A549 (cell line): ENCODE measurements around the gene CD300C. TPM values are rescaled to one million over a fixed set of nuclear protein-coding genes. Genes with fewer than 3 reads are reported as not detected.

Experiments used
- ATAC-seq, 2 experiments: fragments of 200-7000 bp in 1 of 2; fragments of >200 bp in 1 of 2; cut with Nextera tagmentation in 1 of 2; cut with Tn5 transposase in 1 of 2; 3 replicates each; pipeline versions ENCODE4 v1.8.0 to v1.9.1; 2018 to 2020; ENCODE audit warnings: mild to moderate bottlenecking in 1 of 2, moderate library complexity in 1 of 2
- CTCF ChIA-PET: fragments of 300-600 bp; sonication (Branson Sonifier 250); formaldehyde crosslinking; extraction: SDS; loops from one replicate; lab custom pipeline; 2021; ENCODE audit warnings: antibody characterized with exemption, inconsistent platforms; lab: Yijun Ruan, JAX
- POLR2A ChIA-PET: fragments of 350-600 bp; formaldehyde crosslinking; extraction: SDS; loops from one replicate; lab custom pipeline; 2021; ENCODE audit warnings: antibody characterized with exemption, inconsistent platforms; lab: Yijun Ruan, JAX
- DNase-seq, 2 experiments: peaks; one replicate each; pipeline versions ENCODE4 v3.0.0 to v3.0.0-alpha.2; 2011 to 2016; ENCODE audit warnings: low read depth in 1 of 2, low spot score in 1 of 2
- FAIRE-seq: peaks from 2 replicates; lab custom pipeline; 2011; peaks lifted over from hg19 to GRCh38; lab: Jason Lieb, UNC
- H3K27ac ChIP-seq, 2 experiments: fragments of >200 bp; sonication (Bioruptor Twin); formaldehyde crosslinking; 3 replicates each; pipeline ENCODE4 v1.5.1; 2016 to 2017
- H3K4me1 ChIP-seq: fragments of >200 bp; sonication (Bioruptor Twin); formaldehyde crosslinking; 3 replicates; pipeline ENCODE4 v1.6.1; 2016
- H3K4me2 ChIP-seq: fragments of >200 bp; sonication (Bioruptor Twin); formaldehyde crosslinking; 3 replicates; pipeline ENCODE4 v1.6.1; 2016
- H3K4me3 ChIP-seq: fragments of >200 bp; sonication (Bioruptor Twin); formaldehyde crosslinking; 3 replicates; pipeline ENCODE4 v1.5.1; 2016
- H3K9me3 ChIP-seq: fragments of >200 bp; sonication (Bioruptor Twin); formaldehyde crosslinking; 3 replicates; pipeline ENCODE4 v1.6.1; 2016
- BHLHE40 ChIP-seq: IDR thresholded peaks from 2 replicates; pipeline ENCODE4 v1.6.1; 2012; ENCODE audit warnings: low read depth, low read length, inconsistent platforms
- CHD2 ChIP-seq: fragments of 150-350 bp; IDR thresholded peaks from 2 replicates; pipeline ENCODE4 v1.6.1; 2014; ENCODE audit warnings: low read length; ENCODE audit not compliant: partially characterized antibody
- CHD4 ChIP-seq: fragments of 200-600 bp; sonication (generic); IDR thresholded peaks from 2 replicates; pipeline ENCODE4 v1.6.1; 2016; ENCODE audit warnings: antibody characterized with exemption, mild to moderate bottlenecking, borderline replicate concordance
- EHF ChIP-seq: fragments of 250-450 bp; sonication (Bioruptor Pico); IDR thresholded peaks from 2 replicates; pipeline ENCODE4 v1.5.0; 2020; ENCODE audit warnings: mild to moderate bottlenecking
- EHMT2 ChIP-seq: fragments of 200-600 bp; sonication (generic); IDR thresholded peaks from 2 replicates; pipeline ENCODE4 v1.6.1; 2016; ENCODE audit warnings: antibody characterized with exemption, low read depth, mild to moderate bottlenecking, moderate library complexity
- EP300 ChIP-seq, 2 experiments: fragments of >200 bp; sonication (Bioruptor Twin); formaldehyde crosslinking; IDR thresholded peaks; 2 replicates in 1 of 2; 3 replicates in 1 of 2; pipeline ENCODE4 v1.6.1; 2016 to 2017
- FOSB ChIP-seq: fragments of 250-450 bp; sonication (Bioruptor Pico); IDR thresholded peaks from 2 replicates; pipeline ENCODE4 v1.5.0; 2020; ENCODE audit warnings: mild to moderate bottlenecking, moderate library complexity
- FOSL2 ChIP-seq, 2 experiments: fragments of 450-650 bp in 1 of 2; fragments of >200 bp in 1 of 2; sonication (Bioruptor Twin) in 1 of 2; formaldehyde crosslinking; IDR thresholded peaks; 2 replicates each; pipeline versions ENCODE4 v1.5.0 to v1.6.1; 2016 to 2020; ENCODE audit warnings: mild to moderate bottlenecking in 1 of 2, moderate library complexity in 1 of 2
- FOXS1 ChIP-seq: fragments of 250-450 bp; sonication (Bioruptor Pico); IDR thresholded peaks from 2 replicates; pipeline ENCODE4 v1.5.0; 2020; ENCODE audit warnings: mild to moderate bottlenecking, moderate library complexity
- HDAC2 ChIP-seq: fragments of 200-600 bp; sonication (generic); IDR thresholded peaks from 2 replicates; pipeline ENCODE4 v1.6.1; 2016
- HEYL ChIP-seq: fragments of 250-450 bp; sonication (Bioruptor Pico); IDR thresholded peaks from 2 replicates; pipeline ENCODE4 v1.8.0; 2021; ENCODE audit warnings: mild to moderate bottlenecking, moderate library complexity
- HOXA7 ChIP-seq: fragments of 250-450 bp; sonication (Bioruptor Pico); IDR thresholded peaks from 2 replicates; pipeline ENCODE4 v1.5.0; 2020; ENCODE audit warnings: mild to moderate bottlenecking, moderate library complexity
- HOXB13 ChIP-seq: fragments of 250-450 bp; sonication (Bioruptor Pico); IDR thresholded peaks from 2 replicates; pipeline ENCODE4 v1.5.0; 2020; ENCODE audit warnings: low read depth, mild to moderate bottlenecking, moderate library complexity
- JUN ChIP-seq, 2 experiments: fragments of >200 bp; sonication (Bioruptor Twin); formaldehyde crosslinking; IDR thresholded peaks; 2 replicates in 1 of 2; 3 replicates in 1 of 2; pipeline ENCODE4 v1.6.1; 2016 to 2017
- KDM1A ChIP-seq: fragments of 200-600 bp; sonication (generic); IDR thresholded peaks from 2 replicates; pipeline ENCODE4 v1.6.1; 2016; ENCODE audit warnings: low read depth, mild to moderate bottlenecking
- KDM5A ChIP-seq: fragments of 200-600 bp; sonication (generic); IDR thresholded peaks from 2 replicates; pipeline ENCODE4 v1.6.1; 2016; ENCODE audit warnings: antibody characterized with exemption, mild to moderate bottlenecking
- MAZ ChIP-seq: fragments of 150-350 bp; IDR thresholded peaks from 2 replicates; pipeline ENCODE4 v1.6.1; 2014; ENCODE audit warnings: antibody characterized with exemption, low read depth, low read length, borderline replicate concordance
- MYC ChIP-seq: IDR thresholded peaks from 2 replicates; pipeline ENCODE4 v1.6.1; 2012; ENCODE audit warnings: mild to moderate bottlenecking, inconsistent platforms, low read length, improper control_type of control experiment, borderline replicate concordance
- PHF8 ChIP-seq: fragments of 200-600 bp; sonication (generic); IDR thresholded peaks from 2 replicates; pipeline ENCODE4 v1.6.1; 2016; ENCODE audit warnings: low read depth, mild to moderate bottlenecking, antibody characterized with exemption, moderate library complexity, borderline replicate concordance
- POLR2A ChIP-seq: IDR thresholded peaks from 2 replicates; pipeline ENCODE4 v1.6.1; 2012; ENCODE audit warnings: mild to moderate bottlenecking, low read length
- RAD21 ChIP-seq, 2 experiments: fragments of >200 bp in 1 of 2; sonication (Bioruptor Twin) in 1 of 2; formaldehyde crosslinking in 1 of 2; IDR thresholded peaks in 1 of 2; conservative IDR thresholded peaks in 1 of 2; 2 replicates in 1 of 2; 3 replicates in 1 of 2; pipeline ENCODE4 v1.6.1; 2012 to 2018; ENCODE audit warnings: inconsistent platforms in 1 of 2
- RARB ChIP-seq: fragments of 250-450 bp; sonication (Bioruptor Pico); IDR thresholded peaks from 2 replicates; pipeline ENCODE4 v1.8.0; 2021; ENCODE audit warnings: mild to moderate bottlenecking, moderate library complexity
- RCOR1 ChIP-seq: fragments of 150-350 bp; IDR thresholded peaks from 2 replicates; pipeline ENCODE4 v1.6.1; 2014; ENCODE audit warnings: antibody characterized with exemption, low read length, low read depth
- RFX5 ChIP-seq: fragments of 450-650 bp; IDR thresholded peaks from 2 replicates; pipeline ENCODE4 v1.7.1; 2014; ENCODE audit warnings: antibody characterized with exemption, mild to moderate bottlenecking, moderate library complexity
- SMC3 ChIP-seq: fragments of >200 bp; sonication (Bioruptor Twin); formaldehyde crosslinking; IDR thresholded peaks from 3 replicates; pipeline ENCODE4 v1.6.1; 2018; ENCODE audit warnings: inconsistent platforms
- ZC3H11A ChIP-seq: fragments of 450-650 bp; IDR thresholded peaks from 2 replicates; pipeline ENCODE4 v1.6.1; 2014; ENCODE audit warnings: antibody characterized with exemption, mild to moderate bottlenecking
- ZFP36 ChIP-seq: fragments of 450-650 bp; IDR thresholded peaks from 2 replicates; pipeline ENCODE4 v1.6.1; 2014; ENCODE audit warnings: borderline replicate concordance; ENCODE audit not compliant: partially characterized antibody
- ZSCAN20 ChIP-seq: fragments of 250-450 bp; sonication (Bioruptor Pico); IDR thresholded peaks from 2 replicates; pipeline ENCODE4 v1.8.0; 2022; ENCODE audit warnings: mild to moderate bottlenecking, moderate library complexity
- WGBS: methylation state at CpG from one replicate; pipeline ENCODE4 v1.1.6; 2017; ENCODE audit errors: missing lambda C conversion rate; 5-methylcytosine and 5-hydroxymethylcytosine counted together
- polyA plus RNA-seq, 4 experiments: library from polyadenylated mRNA; depleted of rRNA in 3 of 4; stranded (reverse); fragments of >200 nt; fragmentation: RNase III in 1 of 4; extraction: RNeasy Plus Mini Kit Qiagen cat#74134 plus additional on column Dnase treatment in 1 of 4; gene quantifications; 2 replicates in 3 of 4; 3 replicates in 1 of 4; pipeline ENCODE4 v1.2.3, GENCODE V29; 2011 to 2017
- TF ChIP-seq, protein P1 (sequence below): IDR thresholded peaks from 2 replicates; pipeline ENCODE4 v1.6.1; 2012; ENCODE audit warnings: low read depth, borderline replicate concordance
- TF ChIP-seq, protein P2 (sequence below): fragments of 250-450 bp; sonication (Bioruptor Pico); IDR thresholded peaks from 2 replicates; pipeline ENCODE4 v1.5.0; 2020; ENCODE audit warnings: low read depth, mild to moderate bottlenecking, moderate library complexity
- TF ChIP-seq, protein P3 (sequence below): IDR thresholded peaks from 2 replicates; pipeline ENCODE4 v1.6.1; 2012
- TF ChIP-seq, protein P4 (sequence below): fragments of 200-600 bp; sonication (generic); IDR thresholded peaks from 2 replicates; pipeline ENCODE4 v1.6.1; 2016; ENCODE audit warnings: antibody characterized with exemption, mild to moderate bottlenecking, moderate library complexity
- TF ChIP-seq, protein P5 (sequence below): fragments of 450-650 bp; IDR thresholded peaks from 2 replicates; pipeline ENCODE4 v1.6.1; 2014; ENCODE audit warnings: antibody characterized with exemption

The CD300C gene
- polyA plus RNA-seq, 2 of the 4 experiments (the other 2 are of a cell fraction) = not detected

DNA sequence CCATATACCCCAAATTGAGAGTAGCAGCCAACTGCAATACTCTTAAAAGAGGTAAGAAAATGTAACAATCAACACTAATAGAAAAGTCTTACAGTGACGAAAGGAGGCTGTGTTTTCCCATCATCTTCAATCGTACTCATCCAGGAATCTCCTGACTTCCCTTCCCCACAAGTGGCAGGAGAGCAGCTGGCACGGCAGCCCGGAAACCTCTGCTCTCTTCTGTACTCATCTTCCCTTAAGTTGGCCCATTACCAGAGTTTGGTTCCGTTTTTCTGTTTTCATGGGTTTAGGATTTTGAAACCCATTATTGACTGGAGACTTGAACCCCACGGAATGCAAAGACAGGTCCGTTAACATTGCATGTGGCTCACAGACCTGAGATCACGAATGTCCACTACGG, 33.1 kb upstream of the CD300C start:
- ChIA-PET CTCF (interaction anchor here (0.6 to 8.7 kb wide), 7 partner anchors 9 to 211 kb away, joined by 3 to 53 read pairs (median 4); partner anchors contain the start of genes CD300H and RAB37), POLR2A (no interaction called here)
- no peaks in the 10 kb centered on the region for H3K9me3 ChIP-seq
- FAIRE-seq = no peak
- WGBS = 59% methylated on average over 9 of the region's 9 CpGs
- TF ChIP-seq EHF (CRISPR knock-in tag) (no peak), HOXA7 (CRISPR knock-in tag) (no peak), RCOR1 (no peak), ZSCAN20 (CRISPR knock-in tag) (no peak), SMC3 (no peak), RAD21 (conservative IDR thresholded peaks at IDR 0.05 in 1 of 2, IDR thresholded peaks at IDR 0.05 in 1 of 2) (no peak), CHD4 (no peak), EP300 (IDR thresholded peaks at IDR 0.05) (no peak), RARB (CRISPR knock-in tag) (no peak), CHD2 (no peak), EHMT2 (no peak), ZC3H11A (no peak), JUN (IDR thresholded peaks at IDR 0.05) (no peak), KDM1A (no peak), MYC (no peak), HEYL (CRISPR knock-in tag) (no peak)
- TF ChIP-seq, protein P1, sequence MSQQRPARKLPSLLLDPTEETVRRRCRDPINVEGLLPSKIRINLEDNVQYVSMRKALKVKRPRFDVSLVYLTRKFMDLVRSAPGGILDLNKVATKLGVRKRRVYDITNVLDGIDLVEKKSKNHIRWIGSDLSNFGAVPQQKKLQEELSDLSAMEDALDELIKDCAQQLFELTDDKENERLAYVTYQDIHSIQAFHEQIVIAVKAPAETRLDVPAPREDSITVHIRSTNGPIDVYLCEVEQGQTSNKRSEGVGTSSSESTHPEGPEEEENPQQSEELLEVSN = no peak
- TF ChIP-seq, protein P2, sequence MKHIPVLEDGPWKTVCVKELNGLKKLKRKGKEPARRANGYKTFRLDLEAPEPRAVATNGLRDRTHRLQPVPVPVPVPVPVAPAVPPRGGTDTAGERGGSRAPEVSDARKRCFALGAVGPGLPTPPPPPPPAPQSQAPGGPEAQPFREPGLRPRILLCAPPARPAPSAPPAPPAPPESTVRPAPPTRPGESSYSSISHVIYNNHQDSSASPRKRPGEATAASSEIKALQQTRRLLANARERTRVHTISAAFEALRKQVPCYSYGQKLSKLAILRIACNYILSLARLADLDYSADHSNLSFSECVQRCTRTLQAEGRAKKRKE = no peak
- TF ChIP-seq, protein P3, sequence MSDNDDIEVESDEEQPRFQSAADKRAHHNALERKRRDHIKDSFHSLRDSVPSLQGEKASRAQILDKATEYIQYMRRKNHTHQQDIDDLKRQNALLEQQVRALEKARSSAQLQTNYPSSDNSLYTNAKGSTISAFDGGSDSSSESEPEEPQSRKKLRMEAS = no peak
- TF ChIP-seq, protein P4, sequence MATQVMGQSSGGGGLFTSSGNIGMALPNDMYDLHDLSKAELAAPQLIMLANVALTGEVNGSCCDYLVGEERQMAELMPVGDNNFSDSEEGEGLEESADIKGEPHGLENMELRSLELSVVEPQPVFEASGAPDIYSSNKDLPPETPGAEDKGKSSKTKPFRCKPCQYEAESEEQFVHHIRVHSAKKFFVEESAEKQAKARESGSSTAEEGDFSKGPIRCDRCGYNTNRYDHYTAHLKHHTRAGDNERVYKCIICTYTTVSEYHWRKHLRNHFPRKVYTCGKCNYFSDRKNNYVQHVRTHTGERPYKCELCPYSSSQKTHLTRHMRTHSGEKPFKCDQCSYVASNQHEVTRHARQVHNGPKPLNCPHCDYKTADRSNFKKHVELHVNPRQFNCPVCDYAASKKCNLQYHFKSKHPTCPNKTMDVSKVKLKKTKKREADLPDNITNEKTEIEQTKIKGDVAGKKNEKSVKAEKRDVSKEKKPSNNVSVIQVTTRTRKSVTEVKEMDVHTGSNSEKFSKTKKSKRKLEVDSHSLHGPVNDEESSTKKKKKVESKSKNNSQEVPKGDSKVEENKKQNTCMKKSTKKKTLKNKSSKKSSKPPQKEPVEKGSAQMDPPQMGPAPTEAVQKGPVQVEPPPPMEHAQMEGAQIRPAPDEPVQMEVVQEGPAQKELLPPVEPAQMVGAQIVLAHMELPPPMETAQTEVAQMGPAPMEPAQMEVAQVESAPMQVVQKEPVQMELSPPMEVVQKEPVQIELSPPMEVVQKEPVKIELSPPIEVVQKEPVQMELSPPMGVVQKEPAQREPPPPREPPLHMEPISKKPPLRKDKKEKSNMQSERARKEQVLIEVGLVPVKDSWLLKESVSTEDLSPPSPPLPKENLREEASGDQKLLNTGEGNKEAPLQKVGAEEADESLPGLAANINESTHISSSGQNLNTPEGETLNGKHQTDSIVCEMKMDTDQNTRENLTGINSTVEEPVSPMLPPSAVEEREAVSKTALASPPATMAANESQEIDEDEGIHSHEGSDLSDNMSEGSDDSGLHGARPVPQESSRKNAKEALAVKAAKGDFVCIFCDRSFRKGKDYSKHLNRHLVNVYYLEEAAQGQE = no peak
- no peak overlapping the region for H3K27ac ChIP-seq
- H3K4me3 ChIP-seq = no peak overlapping the region
- H3K4me1 ChIP-seq = no peaks in the 10 kb centered on the region
- DNase-seq = no peak
- no peak for ATAC-seq
- H3K4me2 ChIP-seq = no peak overlapping the region

DNA sequence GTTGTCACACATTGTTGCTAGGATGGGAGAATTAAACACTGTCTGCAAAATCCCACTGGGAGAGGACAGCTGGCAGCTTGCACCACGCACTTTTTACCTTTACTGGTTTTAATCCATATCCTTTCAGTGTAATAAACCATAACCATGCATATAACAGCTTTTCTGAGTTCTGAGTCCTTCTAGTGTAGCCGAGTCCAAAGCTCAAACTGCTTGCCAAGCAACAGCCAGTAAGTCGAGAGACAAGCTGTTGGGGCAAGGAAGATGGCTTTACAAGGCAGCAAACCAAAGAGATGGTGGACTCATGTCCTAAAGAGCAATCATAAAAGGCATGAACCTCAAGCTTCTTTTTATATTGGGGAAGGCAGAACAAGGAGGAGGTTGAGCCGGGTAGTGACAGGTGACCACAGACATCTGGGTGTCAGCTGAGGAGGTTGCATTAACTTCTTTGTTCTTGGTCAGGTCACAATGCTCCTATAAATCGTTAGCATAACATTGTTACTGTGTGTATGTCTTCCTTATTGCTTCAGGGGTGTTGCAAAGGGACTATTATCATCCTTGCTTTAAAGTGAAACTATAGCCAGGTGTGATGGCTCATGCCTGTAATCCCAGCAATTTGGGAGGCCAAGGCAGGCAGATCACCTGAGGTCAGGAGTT, 28.7 kb upstream of the CD300C start:
- peaks cover 10% of the 10 kb centered on the region for H3K4me1 ChIP-seq
- no peak overlapping the region for H3K4me3 ChIP-seq
- H3K27ac ChIP-seq = no peak overlapping the region
- no peak overlapping the region for H3K4me2 ChIP-seq
- FAIRE-seq = no peak
- ATAC-seq = no peak
- POLR2A ChIA-PET = no interaction called here
- CTCF ChIA-PET = interaction anchor here (0.5 to 8.7 kb wide), 6 partner anchors 8 to 188 kb away, joined by 3 to 53 read pairs (median 6); partner anchors contain the start of gene CD300H
- WGBS = 27% methylated on average over 5 of the region's 5 CpGs
- DNase-seq = no peak
- no peaks in the 10 kb centered on the region for H3K9me3 ChIP-seq
- no peak for TF ChIP-seq HDAC2
- TF ChIP-seq ZFP36 = no peak
- no peak for TF ChIP-seq POLR2A
- TF ChIP-seq HOXB13 (CRISPR knock-in tag) = no peak
- no peak for TF ChIP-seq FOXS1
- TF ChIP-seq, protein P5, sequence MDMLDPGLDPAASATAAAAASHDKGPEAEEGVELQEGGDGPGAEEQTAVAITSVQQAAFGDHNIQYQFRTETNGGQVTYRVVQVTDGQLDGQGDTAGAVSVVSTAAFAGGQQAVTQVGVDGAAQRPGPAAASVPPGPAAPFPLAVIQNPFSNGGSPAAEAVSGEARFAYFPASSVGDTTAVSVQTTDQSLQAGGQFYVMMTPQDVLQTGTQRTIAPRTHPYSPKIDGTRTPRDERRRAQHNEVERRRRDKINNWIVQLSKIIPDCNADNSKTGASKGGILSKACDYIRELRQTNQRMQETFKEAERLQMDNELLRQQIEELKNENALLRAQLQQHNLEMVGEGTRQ = no peak
- TF ChIP-seq PHF8 = no peak
- TF ChIP-seq RCOR1 = no peak
- TF ChIP-seq BHLHE40 = no peak
- TF ChIP-seq MAZ = no peak
- no peak for TF ChIP-seq FOSL2 (IDR thresholded peaks at IDR 0.05)
- TF ChIP-seq FOSL2 (CRISPR knock-in tag; IDR thresholded peaks at IDR 0.05) = no peak
- TF ChIP-seq RFX5 = no peak
- no peak for TF ChIP-seq KDM5A
- no peak for TF ChIP-seq FOSB (CRISPR knock-in tag)
- no peak for TF ChIP-seq EHMT2
